ENCODE results near the gene ETHE1. TPM values are rescaled to one million over a fixed set of nuclear protein-coding genes. Genes with fewer than 3 reads are reported as not detected.

The ETHE1 gene
- total RNA-seq, 1 experiment from 2014 or later: 19.0 TPM

- ATAC-seq (no peak), DNase-seq (ENCODE audit: low spot score) (no peak)
- H3K27ac Mint-ChIP-seq: no peak overlapping the region
- ChIA-PET CTCF (interaction anchor here (1.0 to 2.2 kb wide), 2 partner anchors 8 to 11 kb away, joined by 3 to 7 read pairs; no protein-coding TSS in a partner anchor), POLR2A (no interaction called here)
- peaks cover 51% of the 10 kb centered on the region for H3K36me3 Mint-ChIP-seq
- H3K4me1 Mint-ChIP-seq: no peaks in the 10 kb centered on the region
- H3K4me3 Mint-ChIP-seq: no peak overlapping the region
- TF ChIP-seq MAX (CRISPR knock-in tag; IDR thresholded peaks at IDR 0.05) (no peak), FOXP4 (CRISPR knock-in tag; IDR thresholded peaks at IDR 0.05) (no peak), ZNF396 (CRISPR knock-in tag; IDR thresholded peaks at IDR 0.05; ENCODE audit: borderline replicate concordance) (no peak), IRF1 (CRISPR knock-in tag; IDR thresholded peaks at IDR 0.05) (no peak), ZNF423 (CRISPR knock-in tag; IDR thresholded peaks at IDR 0.05) (no peak), EMX1 (CRISPR knock-in tag; IDR thresholded peaks at IDR 0.05) (no peak), FOXK1 (CRISPR knock-in tag; IDR thresholded peaks at IDR 0.05) (no peak), USF2 (CRISPR knock-in tag; IDR thresholded peaks at IDR 0.05) (no peak)
- H3K27me3 Mint-ChIP-seq (ENCODE audit: low read depth): no peaks in the 10 kb centered on the region
- no peaks in the 10 kb centered on the region for H3K9me3 Mint-ChIP-seq
Measured at GRCh38 chr19:43546581-43546980, 19.6 kb upstream of the ETHE1 start.

GRCh38 chr19:43545981-43546380 lies 19.0 kb upstream of the ETHE1 start:
- H3K9me3 Mint-ChIP-seq: no peaks in the 10 kb centered on the region
- POLR2A ChIA-PET: no interaction called here
- no peak overlapping the region for H3K4me3 Mint-ChIP-seq
- DNase-seq (ENCODE audit: low spot score) (no peak), ATAC-seq (no peak)
- H3K27ac Mint-ChIP-seq: no peak overlapping the region
- no peaks in the 10 kb centered on the region for H3K4me1 Mint-ChIP-seq
- TF ChIP-seq NFATC4 (CRISPR knock-in tag; IDR thresholded peaks at IDR 0.05) (no peak), GRHL2 (CRISPR knock-in tag; IDR thresholded peaks at IDR 0.05; ENCODE audit: insufficient replicate concordance, severe bottlenecking) (no peak), FOXJ3 (CRISPR knock-in tag; IDR thresholded peaks at IDR 0.05; ENCODE audit: borderline replicate concordance) (no peak), TEAD4 (CRISPR knock-in tag; IDR thresholded peaks at IDR 0.05) (no peak)
- CTCF ChIA-PET: interaction anchor here (1.8 to 2.2 kb wide), 2 partner anchors 9 to 10 kb away, joined by 7 to 9 read pairs; no protein-coding TSS in a partner anchor
- no peaks in the 10 kb centered on the region for H3K27me3 Mint-ChIP-seq (ENCODE audit: low read depth)
- H3K36me3 Mint-ChIP-seq: peaks cover 51% of the 10 kb centered on the region

GRCh38 chr19:43545276-43545675 lies 18.3 kb upstream of the ETHE1 start:
- ATAC-seq (no peak), DNase-seq (ENCODE audit: low spot score) (no peak)
- TF ChIP-seq SOX15 (CRISPR knock-in tag; IDR thresholded peaks at IDR 0.05): no peak
- TF ChIP-seq ZNF396 (CRISPR knock-in tag; IDR thresholded peaks at IDR 0.05; ENCODE audit: borderline replicate concordance): no peak
- no peak for TF ChIP-seq MXD4 (CRISPR knock-in tag; IDR thresholded peaks at IDR 0.05; ENCODE audit: borderline replicate concordance)
- TF ChIP-seq GTF2I (CRISPR knock-in tag; conservative IDR thresholded peaks at IDR 0.05): no peak
- TF ChIP-seq ZNF416 (CRISPR knock-in tag; IDR thresholded peaks at IDR 0.05): no peak
- TF ChIP-seq E2F5 (CRISPR knock-in tag; IDR thresholded peaks at IDR 0.05): no peak
- TF ChIP-seq FOXP4 (CRISPR knock-in tag; IDR thresholded peaks at IDR 0.05): no peak
- no peak for TF ChIP-seq ATF2 (CRISPR knock-in tag; IDR thresholded peaks at IDR 0.05; ENCODE audit: borderline replicate concordance, low read depth)
- TF ChIP-seq IRF2 (CRISPR knock-in tag; IDR thresholded peaks at IDR 0.05; ENCODE audit: borderline replicate concordance, low read depth): no peak
- no peak for TF ChIP-seq MAX (CRISPR knock-in tag; IDR thresholded peaks at IDR 0.05)
- no peak for TF ChIP-seq FOXK1 (CRISPR knock-in tag; IDR thresholded peaks at IDR 0.05)
- CTCF ChIA-PET: interaction anchor here (1.8 to 2.2 kb wide), 2 partner anchors 9 to 10 kb away, joined by 7 to 9 read pairs; no protein-coding TSS in a partner anchor
- no peaks in the 10 kb centered on the region for H3K27me3 Mint-ChIP-seq (ENCODE audit: low read depth)
- H3K4me1 Mint-ChIP-seq: no peaks in the 10 kb centered on the region
- 0 out of 2 replicates have a peak, but pooled peaks cover 2% of the 10 kb centered on the region for H3K9me3 Mint-ChIP-seq
- H3K36me3 Mint-ChIP-seq: peaks cover 49% of the 10 kb centered on the region
- H3K27ac Mint-ChIP-seq: no peak overlapping the region
- no peak overlapping the region for H3K4me3 Mint-ChIP-seq
- POLR2A ChIA-PET: no interaction called here

All from WTC11 (cell line).